ENCODE measurements around the gene AK3.

DNA sequence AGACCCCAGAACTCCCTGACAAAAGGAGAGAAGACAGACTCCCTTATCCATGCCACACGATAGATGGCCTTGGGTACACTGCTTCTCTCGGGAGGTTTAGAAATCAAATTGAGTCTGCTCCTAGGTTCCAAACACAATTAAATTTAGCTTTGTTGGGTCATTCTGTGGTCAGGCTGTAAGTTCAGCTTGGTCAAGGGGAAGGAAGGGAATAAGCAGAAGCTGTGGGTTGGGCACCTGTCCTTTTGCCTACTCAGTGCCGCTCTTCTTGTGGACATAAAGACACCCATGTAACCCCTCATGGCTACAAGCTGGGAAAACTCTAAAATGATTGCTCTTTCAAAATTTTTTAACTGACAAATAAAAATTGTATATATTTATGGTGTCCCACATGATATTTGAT is 19.1 kb upstream of the AK3 start:
- TF ChIP-seq, protein P1, sequence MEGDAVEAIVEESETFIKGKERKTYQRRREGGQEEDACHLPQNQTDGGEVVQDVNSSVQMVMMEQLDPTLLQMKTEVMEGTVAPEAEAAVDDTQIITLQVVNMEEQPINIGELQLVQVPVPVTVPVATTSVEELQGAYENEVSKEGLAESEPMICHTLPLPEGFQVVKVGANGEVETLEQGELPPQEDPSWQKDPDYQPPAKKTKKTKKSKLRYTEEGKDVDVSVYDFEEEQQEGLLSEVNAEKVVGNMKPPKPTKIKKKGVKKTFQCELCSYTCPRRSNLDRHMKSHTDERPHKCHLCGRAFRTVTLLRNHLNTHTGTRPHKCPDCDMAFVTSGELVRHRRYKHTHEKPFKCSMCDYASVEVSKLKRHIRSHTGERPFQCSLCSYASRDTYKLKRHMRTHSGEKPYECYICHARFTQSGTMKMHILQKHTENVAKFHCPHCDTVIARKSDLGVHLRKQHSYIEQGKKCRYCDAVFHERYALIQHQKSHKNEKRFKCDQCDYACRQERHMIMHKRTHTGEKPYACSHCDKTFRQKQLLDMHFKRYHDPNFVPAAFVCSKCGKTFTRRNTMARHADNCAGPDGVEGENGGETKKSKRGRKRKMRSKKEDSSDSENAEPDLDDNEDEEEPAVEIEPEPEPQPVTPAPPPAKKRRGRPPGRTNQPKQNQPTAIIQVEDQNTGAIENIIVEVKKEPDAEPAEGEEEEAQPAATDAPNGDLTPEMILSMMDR (conservative IDR thresholded peaks at IDR 0.05 in 1 of 2, IDR thresholded peaks at IDR 0.05 in 1 of 2; ENCODE audit: low read depth in 1 of 2, low read length in 2 of 2), result no peak
- TF ChIP-seq EZH2 (IDR thresholded peaks at IDR 0.05; ENCODE audit: low read length, missing control alignments), result no peak
